ENCODE data around the gene VIPR1. TPM values are rescaled to one million over a fixed set of nuclear protein-coding genes. Genes with fewer than 3 reads are reported as not detected.

The VIPR1 gene
- total and polyA plus RNA-seq, 4 donors: 2.3 to 41.8 (median 14.6) TPM

DNA sequence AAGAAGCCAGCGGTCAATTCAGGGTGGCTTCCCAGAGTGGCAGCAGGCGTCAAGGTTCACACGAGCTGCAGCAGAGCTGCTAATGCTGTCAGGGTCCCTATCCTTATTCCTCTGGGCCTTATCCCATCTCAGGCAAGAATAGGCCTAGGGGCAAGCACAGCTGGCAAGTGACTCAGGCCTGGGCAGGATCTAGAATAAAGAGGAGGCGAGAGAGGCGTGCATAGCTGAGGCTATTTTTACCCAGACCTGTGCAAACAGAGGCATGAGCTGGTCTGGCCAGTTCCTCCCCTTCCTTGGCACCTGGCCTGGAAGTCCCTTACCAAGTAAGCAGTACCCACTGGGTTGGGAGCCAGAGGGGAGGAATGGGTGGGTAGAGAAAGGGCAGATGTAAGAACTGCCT lies 12.2 kb upstream of the VIPR1 start (continued):
- TF ChIP-seq, protein P1, sequence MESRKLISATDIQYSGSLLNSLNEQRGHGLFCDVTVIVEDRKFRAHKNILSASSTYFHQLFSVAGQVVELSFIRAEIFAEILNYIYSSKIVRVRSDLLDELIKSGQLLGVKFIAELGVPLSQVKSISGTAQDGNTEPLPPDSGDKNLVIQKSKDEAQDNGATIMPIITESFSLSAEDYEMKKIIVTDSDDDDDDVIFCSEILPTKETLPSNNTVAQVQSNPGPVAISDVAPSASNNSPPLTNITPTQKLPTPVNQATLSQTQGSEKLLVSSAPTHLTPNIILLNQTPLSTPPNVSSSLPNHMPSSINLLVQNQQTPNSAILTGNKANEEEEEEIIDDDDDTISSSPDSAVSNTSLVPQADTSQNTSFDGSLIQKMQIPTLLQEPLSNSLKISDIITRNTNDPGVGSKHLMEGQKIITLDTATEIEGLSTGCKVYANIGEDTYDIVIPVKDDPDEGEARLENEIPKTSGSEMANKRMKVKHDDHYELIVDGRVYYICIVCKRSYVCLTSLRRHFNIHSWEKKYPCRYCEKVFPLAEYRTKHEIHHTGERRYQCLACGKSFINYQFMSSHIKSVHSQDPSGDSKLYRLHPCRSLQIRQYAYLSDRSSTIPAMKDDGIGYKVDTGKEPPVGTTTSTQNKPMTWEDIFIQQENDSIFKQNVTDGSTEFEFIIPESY (IDR thresholded peaks at IDR 0.05): no peak
- TF ChIP-seq RAD21 (IDR thresholded peaks at IDR 0.05): no peak
- no peak for TF ChIP-seq FOXA1 (IDR thresholded peaks at IDR 0.05)
- TF ChIP-seq RXRA (IDR thresholded peaks at IDR 0.05): no peak
- no peak for TF ChIP-seq HNF4G (IDR thresholded peaks at IDR 0.05)
- TF ChIP-seq HNF4A (conservative IDR thresholded peaks at IDR 0.05): no peak
- TF ChIP-seq NR2F2 (IDR thresholded peaks at IDR 0.05): no peak
- TF ChIP-seq YY1 (IDR thresholded peaks at IDR 0.05): no peak
- no peak for TF ChIP-seq TAF1 (conservative IDR thresholded peaks at IDR 0.05)
- TF ChIP-seq, protein P2, sequence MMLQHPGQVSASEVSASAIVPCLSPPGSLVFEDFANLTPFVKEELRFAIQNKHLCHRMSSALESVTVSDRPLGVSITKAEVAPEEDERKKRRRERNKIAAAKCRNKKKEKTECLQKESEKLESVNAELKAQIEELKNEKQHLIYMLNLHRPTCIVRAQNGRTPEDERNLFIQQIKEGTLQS (IDR thresholded peaks at IDR 0.05): no peak

DNA sequence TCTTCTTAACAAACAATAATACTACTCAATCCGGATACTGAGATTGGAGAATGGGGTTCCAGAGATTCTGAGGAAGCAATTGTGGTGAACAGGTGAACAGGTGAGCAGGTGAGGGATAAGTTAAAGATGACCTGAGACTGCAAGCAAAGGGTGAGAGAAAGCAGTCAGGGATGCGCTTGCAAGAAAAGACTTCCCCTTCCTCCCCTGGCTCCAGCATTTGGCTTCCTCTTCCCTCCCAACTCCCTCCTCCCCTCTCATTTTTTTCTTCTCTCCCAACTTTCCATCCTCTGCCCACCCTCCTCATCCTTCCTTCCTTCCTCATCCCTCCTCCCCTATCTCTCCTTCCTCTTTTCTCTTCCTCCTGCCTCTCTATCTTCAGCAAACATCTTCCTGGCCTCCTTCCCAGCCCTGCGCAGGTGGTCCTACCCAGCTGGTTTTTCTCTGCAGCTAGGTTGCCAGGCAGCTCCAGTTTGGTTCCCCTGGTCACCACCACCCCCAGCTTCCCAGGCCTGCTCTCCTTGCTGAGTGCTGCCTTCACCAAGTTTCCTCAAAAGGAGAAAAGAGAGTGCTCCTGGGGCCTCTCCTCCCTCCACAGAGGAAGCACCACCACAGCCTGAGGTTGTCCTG lies 10.4 kb upstream of the VIPR1 start:
- Histone ChIP-seq H3K9me3 (ENCODE audit: control insufficient read depth in 4 of 4, low read length in 3 of 4) (no peaks in the 10 kb centered on the region), H3K27ac (ENCODE audit: low read depth in 1 of 2, low read length in 2 of 2) (no peak overlapping the region), H3K36me3 (ENCODE audit: control insufficient read depth in 4 of 4, insufficient read depth in 3 of 4, low read depth in 1 of 4, low read length in 3 of 4) (no peaks in the 10 kb centered on the region), H3K9ac (ENCODE audit: low read depth in 1 of 2, low read length in 2 of 2) (no peak overlapping the region), H3K4me3 (ENCODE audit: low read depth in 1 of 3, low read length in 3 of 3) (no peak overlapping the region), H3K27me3 (ENCODE audit: control insufficient read depth in 4 of 4, insufficient read depth in 4 of 4, low read length in 3 of 4) (no peaks in the 10 kb centered on the region), H3K4me1 (ENCODE audit: control insufficient read depth in 4 of 4, insufficient read depth in 4 of 4, low read length in 3 of 4) (no peaks in the 10 kb centered on the region)
- WGBS: 77% methylated on average over 3 of the region's 3 CpGs
- DNase-seq (ENCODE audit: low spot score): no peak
- TF ChIP-seq, protein P3, sequence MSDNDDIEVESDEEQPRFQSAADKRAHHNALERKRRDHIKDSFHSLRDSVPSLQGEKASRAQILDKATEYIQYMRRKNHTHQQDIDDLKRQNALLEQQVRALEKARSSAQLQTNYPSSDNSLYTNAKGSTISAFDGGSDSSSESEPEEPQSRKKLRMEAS (IDR thresholded peaks at IDR 0.05): no peak
- TF ChIP-seq, protein P4, sequence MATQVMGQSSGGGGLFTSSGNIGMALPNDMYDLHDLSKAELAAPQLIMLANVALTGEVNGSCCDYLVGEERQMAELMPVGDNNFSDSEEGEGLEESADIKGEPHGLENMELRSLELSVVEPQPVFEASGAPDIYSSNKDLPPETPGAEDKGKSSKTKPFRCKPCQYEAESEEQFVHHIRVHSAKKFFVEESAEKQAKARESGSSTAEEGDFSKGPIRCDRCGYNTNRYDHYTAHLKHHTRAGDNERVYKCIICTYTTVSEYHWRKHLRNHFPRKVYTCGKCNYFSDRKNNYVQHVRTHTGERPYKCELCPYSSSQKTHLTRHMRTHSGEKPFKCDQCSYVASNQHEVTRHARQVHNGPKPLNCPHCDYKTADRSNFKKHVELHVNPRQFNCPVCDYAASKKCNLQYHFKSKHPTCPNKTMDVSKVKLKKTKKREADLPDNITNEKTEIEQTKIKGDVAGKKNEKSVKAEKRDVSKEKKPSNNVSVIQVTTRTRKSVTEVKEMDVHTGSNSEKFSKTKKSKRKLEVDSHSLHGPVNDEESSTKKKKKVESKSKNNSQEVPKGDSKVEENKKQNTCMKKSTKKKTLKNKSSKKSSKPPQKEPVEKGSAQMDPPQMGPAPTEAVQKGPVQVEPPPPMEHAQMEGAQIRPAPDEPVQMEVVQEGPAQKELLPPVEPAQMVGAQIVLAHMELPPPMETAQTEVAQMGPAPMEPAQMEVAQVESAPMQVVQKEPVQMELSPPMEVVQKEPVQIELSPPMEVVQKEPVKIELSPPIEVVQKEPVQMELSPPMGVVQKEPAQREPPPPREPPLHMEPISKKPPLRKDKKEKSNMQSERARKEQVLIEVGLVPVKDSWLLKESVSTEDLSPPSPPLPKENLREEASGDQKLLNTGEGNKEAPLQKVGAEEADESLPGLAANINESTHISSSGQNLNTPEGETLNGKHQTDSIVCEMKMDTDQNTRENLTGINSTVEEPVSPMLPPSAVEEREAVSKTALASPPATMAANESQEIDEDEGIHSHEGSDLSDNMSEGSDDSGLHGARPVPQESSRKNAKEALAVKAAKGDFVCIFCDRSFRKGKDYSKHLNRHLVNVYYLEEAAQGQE (IDR thresholded peaks at IDR 0.05): no peak
- TF ChIP-seq FOXA1 (IDR thresholded peaks at IDR 0.05): no peak
- no peak for TF ChIP-seq EGR1 (IDR thresholded peaks at IDR 0.05; ENCODE audit: low read depth in 2 of 2)
- TF ChIP-seq YY1 (IDR thresholded peaks at IDR 0.05): no peak
- no peak for TF ChIP-seq JUND (IDR thresholded peaks at IDR 0.05)
- no peak for TF ChIP-seq FOXA2 (IDR thresholded peaks at IDR 0.05)
- no peak for TF ChIP-seq HNF4G (IDR thresholded peaks at IDR 0.05)
- TF ChIP-seq HNF4A (conservative IDR thresholded peaks at IDR 0.05): no peak
- TF ChIP-seq NR2F2 (IDR thresholded peaks at IDR 0.05): no peak
- no peak for TF ChIP-seq RAD21 (IDR thresholded peaks at IDR 0.05)
- TF ChIP-seq RXRA (IDR thresholded peaks at IDR 0.05): no peak
- TF ChIP-seq TAF1 (conservative IDR thresholded peaks at IDR 0.05): no peak
- TF ChIP-seq, protein P5, sequence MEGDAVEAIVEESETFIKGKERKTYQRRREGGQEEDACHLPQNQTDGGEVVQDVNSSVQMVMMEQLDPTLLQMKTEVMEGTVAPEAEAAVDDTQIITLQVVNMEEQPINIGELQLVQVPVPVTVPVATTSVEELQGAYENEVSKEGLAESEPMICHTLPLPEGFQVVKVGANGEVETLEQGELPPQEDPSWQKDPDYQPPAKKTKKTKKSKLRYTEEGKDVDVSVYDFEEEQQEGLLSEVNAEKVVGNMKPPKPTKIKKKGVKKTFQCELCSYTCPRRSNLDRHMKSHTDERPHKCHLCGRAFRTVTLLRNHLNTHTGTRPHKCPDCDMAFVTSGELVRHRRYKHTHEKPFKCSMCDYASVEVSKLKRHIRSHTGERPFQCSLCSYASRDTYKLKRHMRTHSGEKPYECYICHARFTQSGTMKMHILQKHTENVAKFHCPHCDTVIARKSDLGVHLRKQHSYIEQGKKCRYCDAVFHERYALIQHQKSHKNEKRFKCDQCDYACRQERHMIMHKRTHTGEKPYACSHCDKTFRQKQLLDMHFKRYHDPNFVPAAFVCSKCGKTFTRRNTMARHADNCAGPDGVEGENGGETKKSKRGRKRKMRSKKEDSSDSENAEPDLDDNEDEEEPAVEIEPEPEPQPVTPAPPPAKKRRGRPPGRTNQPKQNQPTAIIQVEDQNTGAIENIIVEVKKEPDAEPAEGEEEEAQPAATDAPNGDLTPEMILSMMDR (IDR thresholded peaks at IDR 0.05; ENCODE audit: low read depth, low read length, missing input control): no peak
- TF ChIP-seq GABPA (IDR thresholded peaks at IDR 0.05 in 1 of 2, conservative IDR thresholded peaks at IDR 0.05 in 1 of 2): no peak
- no peak for TF ChIP-seq SP1 (IDR thresholded peaks at IDR 0.05)
- TF ChIP-seq, protein P2 (IDR thresholded peaks at IDR 0.05): no peak
- TF ChIP-seq, protein P1 (IDR thresholded peaks at IDR 0.05): no peak
